GM12878 (cell line): Measurements from ENCODE around the gene REP15. TPM values are rescaled to one million over a fixed set of nuclear protein-coding genes. Genes with fewer than 3 reads are reported as not detected.

Experiments
- BCL11A ChIP-seq: IDR thresholded peaks from 2 replicates; pipeline ENCODE4 v1.6.1; 2011; ENCODE audit warnings: low read depth, low read length
- BCL3 ChIP-seq: IDR thresholded peaks from 2 replicates; pipeline ENCODE4 v1.6.1; 2011; ENCODE audit warnings: borderline replicate concordance, low read depth, mild to moderate bottlenecking, moderate library complexity, low read length; ENCODE audit not compliant: insufficient read depth, poor library complexity, severe bottlenecking
- BHLHE40 ChIP-seq, 2 experiments: fragments of 450-650 bp in 1 of 2; IDR thresholded peaks; 2 replicates each; pipeline ENCODE4 v1.6.1; 2011 to 2017; ENCODE audit warnings: low read depth in 2 of 2, borderline replicate concordance in 1 of 2, improper control_type of control experiment in 1 of 2, low read length in 1 of 2, mild to moderate bottlenecking in 1 of 2
- BMI1 ChIP-seq: fragments of 450-650 bp; IDR thresholded peaks from 2 replicates; pipeline ENCODE4 v1.6.1; 2016; ENCODE audit warnings: mild to moderate bottlenecking, moderate library complexity, borderline replicate concordance
- CBFB ChIP-seq: IDR thresholded peaks from 2 replicates; pipeline ENCODE4 v1.6.1; 2016; ENCODE audit warnings: antibody characterized with exemption, low read depth
- DPF2 ChIP-seq: fragments of 450-650 bp; IDR thresholded peaks from 2 replicates; pipeline ENCODE4 v1.6.1; 2017; ENCODE audit warnings: mild to moderate bottlenecking
- ESRRA ChIP-seq: IDR thresholded peaks from 2 replicates; pipeline ENCODE4 v1.6.1; 2012; ENCODE audit warnings: mild to moderate bottlenecking, low read length, improper control_type of control experiment
- FOXK2 ChIP-seq: fragments of 450-650 bp; IDR thresholded peaks from 2 replicates; pipeline ENCODE4 v1.6.1; 2017; ENCODE audit warnings: mild to moderate bottlenecking, moderate library complexity
- IKZF1 ChIP-seq: fragments of 450-650 bp; conservative IDR thresholded peaks from 2 replicates; pipeline ENCODE4 v1.6.1; 2017; ENCODE audit warnings: antibody characterized with exemption, mild to moderate bottlenecking
- JUNB ChIP-seq: IDR thresholded peaks from 2 replicates; pipeline ENCODE4 v1.6.1; 2016; ENCODE audit warnings: antibody characterized with exemption, mild to moderate bottlenecking
- MAX ChIP-seq: IDR thresholded peaks from 2 replicates; pipeline ENCODE4 v1.6.1; 2012; ENCODE audit warnings: low read depth, low read length, improper control_type of control experiment
- MXI1 ChIP-seq: fragments of 150-350 bp; IDR thresholded peaks from 2 replicates; pipeline ENCODE4 v1.6.1; 2011; ENCODE audit warnings: low read depth, mild to moderate bottlenecking, inconsistent platforms, low read length, improper control_type of control experiment
- NR2C1 ChIP-seq: fragments of 450-650 bp; IDR thresholded peaks from 2 replicates; pipeline ENCODE4 v1.6.1; 2017; ENCODE audit warnings: antibody characterized with exemption, mild to moderate bottlenecking, moderate library complexity
- NRF1 ChIP-seq: conservative IDR thresholded peaks from 2 replicates; pipeline ENCODE4 v1.6.1; 2011; ENCODE audit warnings: mild to moderate bottlenecking, low read depth, low read length, improper control_type of control experiment
- PAX5 ChIP-seq: IDR thresholded peaks from 2 replicates; pipeline ENCODE4 v1.6.1; 2011; ENCODE audit warnings: low read depth, low read length, borderline replicate concordance
- PML ChIP-seq: IDR thresholded peaks from 2 replicates; pipeline ENCODE4 v1.6.1; 2012; ENCODE audit warnings: low read length, inconsistent platforms
- POLR2A ChIP-seq: IDR thresholded peaks from 2 replicates; pipeline ENCODE4 v1.6.1; 2011; ENCODE audit warnings: low read depth, mild to moderate bottlenecking, low read length
- POU2F2 ChIP-seq: IDR thresholded peaks from 3 replicates; pipeline ENCODE4 v1.6.1; 2011; ENCODE audit warnings: low read depth, mild to moderate bottlenecking, low read length, borderline replicate concordance
- RBBP5 ChIP-seq: fragments of 200-600 bp; sonication (generic); conservative IDR thresholded peaks from 2 replicates; pipeline ENCODE4 v1.6.1; 2016
- REST ChIP-seq: IDR thresholded peaks from 2 replicates; pipeline ENCODE4 v1.6.1; 2012; ENCODE audit warnings: mild to moderate bottlenecking, low read depth, low read length
- RFX5 ChIP-seq: IDR thresholded peaks from 2 replicates; pipeline ENCODE4 v1.6.1; 2011; ENCODE audit warnings: low read depth, low read length, improper control_type of control experiment
- SIX5 ChIP-seq: IDR thresholded peaks from 2 replicates; pipeline ENCODE4 v1.6.1; 2011; ENCODE audit warnings: mild to moderate bottlenecking, low read depth, low read length, moderate library complexity; ENCODE audit not compliant: severe bottlenecking
- SMAD1 ChIP-seq: fragments of 450-650 bp; IDR thresholded peaks from 2 replicates; pipeline ENCODE4 v1.6.1; 2018; ENCODE audit warnings: mild to moderate bottlenecking, low read depth; ENCODE audit not compliant: partially characterized antibody
- SMC3 ChIP-seq: IDR thresholded peaks from 2 replicates; pipeline ENCODE4 v1.6.1; 2011; ENCODE audit warnings: low read length, improper control_type of control experiment, borderline replicate concordance
- SPI1 ChIP-seq: IDR thresholded peaks from 2 replicates; pipeline ENCODE4 v1.6.1; 2011; ENCODE audit warnings: low read depth, mild to moderate bottlenecking, low read length, moderate library complexity, borderline replicate concordance; ENCODE audit not compliant: insufficient read depth
- TAF1 ChIP-seq: IDR thresholded peaks from 2 replicates; pipeline ENCODE4 v1.6.1; 2011; ENCODE audit warnings: mild to moderate bottlenecking, low read depth, low read length, borderline replicate concordance
- TCF12 ChIP-seq: IDR thresholded peaks from 2 replicates; pipeline ENCODE4 v1.6.1; 2011; ENCODE audit warnings: low read depth, mild to moderate bottlenecking, low read length
- TCF7 ChIP-seq: IDR thresholded peaks from 2 replicates; pipeline ENCODE4 v1.6.1; 2014; ENCODE audit warnings: antibody characterized with exemption, borderline replicate concordance
- ZBED1 ChIP-seq: IDR thresholded peaks from 2 replicates; pipeline ENCODE4 v1.6.1; 2016; ENCODE audit warnings: borderline replicate concordance
- polyA plus RNA-seq, 11 experiments: library from polyadenylated mRNA; depleted of rRNA in 4 of 11; unstranded in 6 of 11; stranded (reverse) in 5 of 11; fragments of >200 nt; fragmentation: Nextera tagmentation in 4 of 11; fragmentation: Illumina TruSeq in 1 of 11; extraction: Ambion mirVana in 4 of 11; extraction: Trizol in 1 of 11; gene quantifications; 1 replicate in 1 of 11; 2 replicates in 10 of 11; pipeline versions ENCODE4 v1.2.1 to v1.2.3, GENCODE V29; 2011 to 2016; ENCODE audit warnings: inconsistent platforms in 2 of 11, missing spikeins in 2 of 11, low read depth in 1 of 11
- total RNA-seq, 4 experiments: library from RNA; depleted of rRNA in 3 of 4; stranded (reverse); fragments of >200 nt in 3 of 4; fragmentation: Illumina TruSeq in 1 of 4; extraction: Trizol in 1 of 4; gene quantifications; 2 replicates each; pipeline versions ENCODE4 v1.2.1 to v1.2.3, GENCODE V29; 2013 to 2021

REP15 gene
- total and polyA plus RNA-seq, 10 of the 15 experiments (the other 5 are each of a cell fraction or from before 2014, with no cell fraction given), result not detected

- TF ChIP-seq CBFB (peak; percentile 55), REST (peak; percentile 25; the same call in 1 of the 2 replicates), BCL3 (no peak), IKZF1 (peak; percentile 82; the same call in 1 of the 2 replicates), BCL11A (no peak), RBBP5 (0 out of 2 replicates have a peak, but pooled peaks have one; percentile 81), MAX (peak; percentile 94), FOXK2 (no peak), TCF7 (no peak), NR2C1 (peak; percentile 70), SMC3 (no peak), ZBED1 (no peak), BHLHE40 (IDR thresholded peaks at IDR 0.05; ENCODE audit: borderline replicate concordance in 1 of 2, low read depth in 2 of 2, low read length in 1 of 2) (peak in 1 of 2 experiments; percentile 34; a peak in 1 of 4 replicates), POU2F2 (peak; percentile 81; the same call in 2 of the 3 replicates), SMAD1 (peak; percentile 45), RFX5 (no peak), SIX5 (peak; percentile 56), MXI1 (peak; percentile 97), PML (peak; percentile 95), NRF1 (0 out of 2 replicates have a peak, but pooled peaks have one; percentile 31), PAX5 (peak; percentile 23; the same call in 1 of the 2 replicates), TCF12 (peak; percentile 52; the same call in 1 of the 2 replicates), SPI1 (no peak), TAF1 (peak; percentile 90), BMI1 (no peak), JUNB (no peak), DPF2 (0 out of 2 replicates have a peak, but pooled peaks have one; percentile 34), POLR2A (peak; percentile 100), ESRRA (no peak)
Observed at GRCh38 chr12:27710592-27711316, 14.5 kb downstream of the REP15 start, which contains the start of gene MRPS35 (continued).
